Measurements from ENCODE around the gene HMGXB3.

Gene HMGXB3

GRCh38 chr5:150054569-150054968 lies 54.0 kb downstream of the HMGXB3 start:
- no peak for DNase-seq

GRCh38 chr5:150055326-150056074 lies 55.0 kb downstream of the HMGXB3 start:
- DNase-seq, result no peak

DNA sequence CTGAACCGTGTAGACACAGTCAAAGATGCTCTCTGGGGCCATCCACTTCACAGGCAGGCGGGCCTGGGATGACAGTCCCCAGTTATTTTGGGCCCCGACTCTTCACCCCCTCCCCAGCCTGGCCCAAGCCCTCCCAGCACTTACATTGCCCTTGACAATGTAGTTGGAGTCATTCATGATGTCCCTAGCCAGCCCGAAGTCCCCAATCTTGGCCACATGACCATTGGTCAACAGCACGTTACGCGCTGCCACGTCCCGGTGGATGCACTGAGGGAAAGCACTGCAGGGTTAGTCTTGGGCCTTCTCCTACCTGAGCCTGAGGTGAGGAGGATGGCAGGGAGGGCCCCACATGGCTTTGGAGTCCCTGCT lies 55.5 kb downstream of the HMGXB3 start:
- DNase-seq, result no peak

DNA sequence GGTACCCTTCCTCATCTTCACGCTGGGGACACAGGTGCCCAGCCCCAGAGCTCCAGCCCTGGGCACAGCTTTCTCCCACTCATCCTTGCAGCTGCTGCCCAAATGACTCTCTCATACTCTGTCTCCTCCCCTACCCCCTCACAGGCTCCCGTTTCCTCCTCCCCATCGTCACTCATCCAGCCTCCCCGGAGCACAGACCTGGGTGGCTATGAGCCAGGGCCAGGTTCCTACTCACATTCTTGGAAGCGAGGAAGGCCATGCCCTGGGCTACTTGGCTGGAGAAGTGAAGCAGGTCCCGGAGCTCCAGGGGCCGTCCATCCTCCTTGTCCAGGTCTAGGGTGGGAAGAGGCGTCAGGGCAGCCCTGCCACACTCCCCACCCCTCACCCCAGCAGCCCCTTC lies 56.5 kb downstream of the HMGXB3 start:
- DNase-seq, result no peak

GRCh38 chr5:150057511-150057910 lies 57.0 kb downstream of the HMGXB3 start:
- no peak for DNase-seq

- DNase-seq, result no peak
Measured at GRCh38 chr5:150057996-150058395, 57.5 kb downstream of the HMGXB3 start.

DNA sequence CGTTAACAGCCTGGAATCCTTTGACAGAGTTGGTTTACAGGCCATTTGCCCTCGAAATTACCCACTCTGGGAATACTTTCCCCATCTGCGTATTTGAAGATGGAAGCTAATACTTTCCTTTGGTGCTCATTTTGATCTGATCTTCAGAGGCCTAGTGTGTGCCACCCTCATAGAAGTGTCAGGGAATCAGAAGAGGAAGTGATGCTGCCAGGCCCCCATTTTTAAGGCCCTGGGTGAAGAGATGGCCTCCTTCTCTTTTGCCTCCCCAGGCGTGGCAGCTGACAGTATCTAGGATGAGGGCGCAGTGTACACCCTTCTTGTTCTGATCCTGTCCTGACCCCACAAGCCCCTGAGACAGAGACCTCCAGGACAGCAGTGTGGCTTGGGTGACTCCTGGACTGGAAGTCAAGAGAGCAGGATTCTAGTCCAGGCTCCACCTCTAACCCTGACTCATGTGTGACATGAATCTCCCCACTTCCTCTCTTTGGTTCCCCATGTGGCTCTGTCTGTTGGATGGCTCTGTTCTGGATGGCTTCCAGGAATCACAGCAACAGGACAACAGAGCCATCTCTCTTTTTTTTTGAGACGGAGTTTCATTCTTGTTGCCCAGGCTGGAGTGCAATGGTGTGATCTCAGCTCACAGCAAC lies 58.1 kb downstream of the HMGXB3 start:
- DNase-seq, result no peak

DNA sequence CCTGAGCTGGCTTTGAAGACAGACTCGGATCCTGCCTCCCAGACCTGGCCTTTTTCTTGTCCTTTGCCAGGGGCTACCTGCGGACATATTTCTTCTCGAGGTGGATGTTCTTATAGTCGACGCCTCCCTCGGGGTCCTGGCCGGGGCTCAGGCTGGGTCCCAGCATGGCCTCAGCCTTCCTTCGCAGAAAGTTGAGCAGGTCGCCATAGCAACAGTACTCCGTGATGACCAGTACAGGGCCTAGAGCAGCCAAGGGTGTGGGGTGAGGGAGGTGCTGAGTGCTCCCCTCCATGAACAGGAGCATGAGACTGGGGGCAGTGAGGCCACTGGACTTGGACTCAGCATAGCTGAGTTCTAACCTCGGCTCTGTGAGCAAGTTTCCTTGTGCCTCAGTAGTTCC lies 59.1 kb downstream of the HMGXB3 start:
- no peak for DNase-seq

DNA sequence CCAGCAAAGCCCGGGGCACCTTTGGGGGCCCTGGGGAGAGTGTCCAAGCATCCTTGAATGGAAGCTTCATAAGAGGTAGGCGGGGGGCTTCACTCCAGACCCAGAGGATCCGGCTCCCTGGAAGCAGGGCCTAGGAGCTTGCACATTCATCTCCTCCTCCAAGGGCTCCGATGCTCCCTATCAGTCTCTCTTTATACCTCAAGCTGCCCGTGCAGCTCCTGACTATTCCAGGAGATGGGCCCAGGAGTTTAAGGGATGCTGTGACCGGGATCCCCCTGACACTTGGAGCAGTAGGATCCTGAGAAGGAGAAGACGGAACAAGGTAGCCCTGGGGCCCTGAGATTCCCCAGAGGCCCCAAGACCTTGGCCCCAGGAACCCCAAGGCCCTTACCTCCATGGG lies 59.9 kb downstream of the HMGXB3 start:
- no peak for DNase-seq

DNA sequence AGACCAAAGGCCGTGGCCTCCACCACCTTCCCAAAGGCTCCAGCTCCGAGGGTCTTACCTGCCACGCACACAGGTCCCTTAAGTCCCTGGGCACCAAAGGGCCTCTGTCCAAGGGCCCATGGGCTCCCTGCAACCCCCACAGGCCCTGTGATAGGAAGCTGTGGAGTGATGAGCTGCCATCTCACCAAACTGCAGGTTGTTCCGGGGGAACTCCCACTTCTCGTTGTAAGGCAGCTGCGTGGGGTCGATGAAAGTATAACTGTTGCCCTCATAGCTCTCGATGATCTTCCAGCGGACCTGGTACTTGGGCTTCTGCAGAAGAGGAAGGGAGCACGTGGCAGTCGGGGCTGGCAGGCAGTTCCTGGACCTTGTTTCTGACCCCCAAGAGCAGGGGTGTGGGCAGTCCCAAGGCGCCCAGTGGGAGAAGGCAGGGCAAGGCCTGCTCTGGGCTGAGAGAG lies 61.0 kb downstream of the HMGXB3 start:
- no peak for DNase-seq

DNA sequence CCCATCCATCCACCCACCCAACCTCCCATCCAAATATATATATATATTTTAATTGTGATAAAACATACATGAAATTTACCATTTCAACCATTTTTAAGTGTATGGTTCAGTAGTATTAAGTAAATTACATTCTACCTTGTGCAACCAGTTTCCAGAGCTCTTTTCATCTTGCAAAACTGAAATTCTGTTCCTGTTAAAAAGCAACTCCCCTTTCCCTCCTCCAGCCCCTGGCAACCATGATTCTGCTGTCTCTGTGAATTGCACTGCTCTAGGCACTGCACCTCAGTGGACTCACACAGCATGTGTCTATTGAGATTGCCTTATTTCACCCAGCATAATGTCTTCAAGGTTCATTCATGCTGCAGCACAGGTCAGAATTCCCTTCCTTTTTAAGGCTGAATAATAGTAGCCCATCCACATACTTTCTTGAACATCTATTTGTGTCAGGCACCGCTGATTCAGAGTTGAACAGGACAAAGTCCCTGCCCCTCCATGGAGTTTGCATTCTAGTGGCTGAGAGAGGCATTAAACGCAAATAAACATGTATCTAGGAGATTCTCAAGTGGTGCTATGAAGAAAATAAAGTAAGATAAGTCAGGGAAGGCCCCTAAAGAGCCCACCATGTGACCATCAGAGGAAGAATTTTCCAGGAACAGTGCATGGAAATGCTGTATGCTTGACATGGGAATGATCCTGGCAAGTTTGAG lies 61.8 kb downstream of the HMGXB3 start:
- DNase-seq, result no peak

DNA sequence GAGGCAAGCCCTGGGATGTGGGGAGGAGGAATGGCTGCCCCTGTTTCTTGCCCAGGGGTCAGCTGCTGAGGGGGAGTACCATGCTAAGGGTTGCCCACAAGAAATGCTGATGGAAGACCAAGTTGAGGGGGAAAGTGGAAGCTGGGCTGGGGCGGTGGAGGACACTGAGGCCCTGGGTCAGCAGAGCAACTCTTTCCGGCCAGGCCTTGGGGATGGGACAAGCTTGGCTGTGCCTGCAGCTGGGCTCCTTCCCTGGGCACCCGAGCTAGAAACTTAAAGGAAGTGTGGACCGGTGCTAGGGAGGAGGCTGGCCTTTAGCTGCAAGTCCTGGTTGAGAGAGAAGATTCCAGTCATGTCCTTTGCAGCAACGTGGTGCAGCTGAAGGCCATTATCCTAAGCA lies 63.1 kb downstream of the HMGXB3 start:
- DNase-seq, result no peak

- DNase-seq, result no peak
Measured at GRCh38 chr5:150064681-150065220, 64.2 kb downstream of the HMGXB3 start.

DNA sequence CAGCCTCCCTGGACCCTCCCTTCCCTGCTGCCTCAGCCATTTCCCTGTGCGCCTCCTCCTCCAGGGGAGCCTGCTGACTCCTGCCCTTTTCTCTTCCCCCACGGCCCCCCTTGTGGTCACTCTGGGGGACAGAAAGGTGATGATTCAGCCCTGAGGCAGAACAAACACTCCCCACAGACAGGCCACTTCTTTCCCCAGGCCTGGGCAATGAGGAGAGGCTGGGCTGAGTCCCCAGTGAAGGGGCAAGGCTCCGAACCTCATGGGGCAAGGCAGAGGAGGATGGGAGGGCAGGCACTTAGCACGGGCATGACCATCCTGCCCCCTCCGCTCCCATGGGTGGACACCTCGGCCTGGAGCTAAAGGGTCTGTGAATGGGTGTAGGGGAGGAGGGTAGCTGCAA lies 64.8 kb downstream of the HMGXB3 start:
- no peak for DNase-seq

- DNase-seq, result no peak
Measured at GRCh38 chr5:150065886-150066285, 65.3 kb downstream of the HMGXB3 start.

DNA sequence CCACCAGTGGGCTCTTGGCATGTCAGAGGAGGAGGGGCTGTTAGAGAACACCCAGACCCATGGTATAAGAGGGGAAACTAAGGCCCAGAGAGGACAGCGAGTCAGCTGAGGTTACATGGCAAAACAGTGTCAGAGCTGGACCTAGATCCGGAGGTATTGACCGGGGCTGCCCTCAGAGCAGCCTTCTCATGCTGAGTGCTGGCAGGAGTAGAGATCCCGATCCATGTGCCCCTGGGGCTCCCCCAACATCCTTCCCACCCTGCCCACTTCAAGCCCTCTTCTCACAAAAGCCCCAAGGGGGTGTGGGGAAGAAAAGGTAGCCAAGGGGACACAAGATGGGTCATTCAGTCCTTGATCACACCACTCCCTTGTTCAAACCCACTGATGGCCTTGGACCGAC lies 65.9 kb downstream of the HMGXB3 start:
- DNase-seq, result no peak

DNA sequence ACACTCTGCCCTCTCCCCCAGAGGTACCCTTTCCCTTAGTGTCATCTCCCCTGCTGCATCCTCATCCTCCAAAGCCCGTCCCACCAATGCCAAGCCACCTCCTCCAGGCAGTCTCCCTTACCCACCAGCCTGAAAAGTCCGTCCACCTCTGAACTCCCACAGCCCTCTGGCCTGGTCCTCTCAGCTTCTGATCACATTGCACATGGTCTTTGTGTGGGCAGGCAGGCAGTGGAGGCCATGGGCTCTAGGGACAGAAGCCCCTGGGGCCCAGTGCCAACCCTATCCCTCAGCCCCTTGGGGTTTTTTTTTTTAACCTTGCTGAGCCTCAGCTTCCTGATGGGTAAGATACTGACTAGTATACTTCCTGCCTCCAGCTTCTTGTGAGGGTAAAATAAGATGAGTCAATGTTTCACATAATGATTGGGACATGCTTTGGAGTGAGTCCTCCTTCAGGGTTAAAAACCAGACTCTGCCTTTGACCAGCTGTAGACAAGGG lies 66.4 kb downstream of the HMGXB3 start:
- DNase-seq, result no peak

DNA sequence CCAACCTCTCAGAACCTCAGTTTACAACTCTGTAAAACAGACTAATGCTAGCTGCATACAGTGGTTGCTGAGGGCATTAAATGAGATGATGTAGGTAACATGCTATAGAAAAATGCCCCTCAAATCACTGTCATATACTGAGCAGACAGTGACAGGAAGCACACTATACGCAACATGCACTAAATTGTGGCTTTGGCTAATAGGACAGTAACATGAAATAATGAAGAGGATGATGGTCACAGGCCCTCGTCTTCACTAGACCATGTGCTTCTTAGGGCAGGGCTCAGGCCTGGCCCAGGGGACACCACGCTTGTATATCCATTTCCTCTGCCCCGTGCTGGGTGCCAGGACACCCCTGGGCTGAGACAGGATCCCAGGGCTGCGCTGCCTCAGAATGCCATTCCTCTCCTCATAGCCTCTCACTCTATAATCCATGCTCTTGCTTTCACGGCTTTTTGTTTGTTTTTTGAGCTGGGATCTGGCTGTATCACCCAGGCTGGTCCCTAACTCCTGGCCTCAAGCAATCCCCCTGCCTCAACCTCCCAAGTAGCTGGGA lies 66.9 kb downstream of the HMGXB3 start:
- no peak for DNase-seq

GRCh38 chr5:150068071-150068470 lies 67.5 kb downstream of the HMGXB3 start:
- no peak for DNase-seq

DNA sequence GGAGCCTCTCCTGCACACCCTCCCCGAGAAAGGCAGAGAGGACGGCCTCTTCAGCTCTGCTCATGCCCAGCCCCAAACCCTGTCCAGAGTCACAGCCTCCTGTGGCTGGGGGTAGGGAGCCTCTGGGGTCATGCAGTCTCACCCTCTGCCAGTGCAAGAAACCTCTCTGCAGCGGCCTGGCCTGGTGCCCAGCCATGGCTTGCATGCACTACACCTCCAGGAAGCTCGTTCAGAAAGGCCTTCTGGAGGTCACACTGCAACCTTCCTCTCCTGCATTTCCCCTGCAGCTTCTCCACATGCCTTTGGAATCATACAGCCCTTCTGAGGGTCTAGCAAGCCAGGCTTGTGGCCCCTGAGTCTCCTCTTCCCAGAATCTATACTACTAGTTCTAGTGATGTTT lies 67.9 kb downstream of the HMGXB3 start:
- no peak for DNase-seq

DNA sequence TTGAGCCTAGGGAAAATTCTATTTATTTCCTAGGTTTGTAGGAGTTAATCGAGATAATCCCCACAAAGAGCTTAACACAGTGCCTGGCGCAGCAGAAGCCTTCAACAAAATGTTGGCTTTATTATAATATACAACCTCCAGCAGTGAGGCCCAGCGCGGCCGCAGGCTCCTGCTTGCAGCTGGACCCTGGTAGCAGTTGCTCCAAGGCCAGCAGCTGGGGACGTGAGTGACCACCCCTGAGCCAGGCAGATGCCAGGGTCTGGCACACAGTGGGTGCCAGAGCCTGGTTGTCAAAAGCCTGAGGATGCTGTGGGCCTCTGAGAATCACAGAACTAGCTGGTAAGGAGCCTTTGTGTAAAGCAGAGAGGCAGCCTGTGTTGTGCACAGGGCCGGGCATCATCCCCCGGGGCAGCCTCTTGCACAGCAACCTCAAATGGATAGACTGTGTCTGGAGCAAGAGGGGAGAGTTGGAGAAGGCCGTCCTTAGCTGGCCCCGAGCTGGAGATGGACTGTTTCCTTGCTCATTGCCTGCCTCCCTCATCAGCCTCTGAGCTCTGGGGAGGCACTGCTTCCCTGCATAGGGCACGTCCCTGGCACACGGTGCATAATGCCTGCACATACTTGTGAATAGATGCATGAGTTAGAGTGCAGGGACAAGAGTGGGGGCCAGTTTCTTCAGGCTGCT lies 68.6 kb downstream of the HMGXB3 start:
- DNase-seq, result no peak

All from NCI-H2107 (cell line).